Suprapubic skin (tissue), 3 donors: Measurements from ENCODE around the gene FN3K.

ENCODE experiments used
- CTCF ChIP-seq, 2 donors: fragments of 200-600 bp in 1 of 2; fragments of 450-650 bp in 1 of 2; sonication (generic) in 1 of 2; IDR thresholded peaks; one replicate each; pipeline ENCODE4 v1.5.1; 2016 to 2019; ENCODE audit warnings: antibody characterized with exemption in 2 of 2, mild to moderate bottlenecking in 1 of 2, moderate library complexity in 1 of 2
- EP300 ChIP-seq: sonication (generic); formaldehyde crosslinking; IDR thresholded peaks from one replicate; pipeline ENCODE4 v1.6.1; 2017; ENCODE audit warnings: antibody characterized with exemption

- TF ChIP-seq CTCF (IDR thresholded peaks at IDR 0.05), result no peak
- no peak for TF ChIP-seq EP300
Observed at GRCh38 chr17:82723169-82723807, 12.1 kb upstream of the FN3K start.
